Bronchus fibroblast of lung (primary cell): ENCODE measurements around the gene TUBA4B. TPM values are rescaled to one million over a fixed set of nuclear protein-coding genes. Genes with fewer than 3 reads are reported as not detected.

ENCODE experiments used
- total RNA-seq: library from RNA; depleted of rRNA; stranded (reverse); fragments of >200 nt; gene quantifications from 2 replicates; pipeline ENCODE4 v1.2.3, GENCODE V29; 2015

The TUBA4B gene
- not detected in 2 replicates for total RNA-seq

GRCh38 chr2:219252900-219253752 lies at the start of gene TUBA4B:
TSS of gene TUBA4B (plus strand) at chr2:219253243. CDS start at chr2:219253408, 165 bp downstream.

GRCh38 chr2:219206328-219207133 lies 46.5 kb upstream of the TUBA4B start, which contains the start of gene ZFAND2B:
TSS of gene ZFAND2B (plus strand) at chr2:219206782. CDS start at chr2:219206988, 206 bp downstream.

GRCh38 chr2:219218732-219219701 lies 34.0 kb upstream of the TUBA4B start, which contains the start of gene ABCB6:
TSS of gene ABCB6 (minus strand) at chr2:219218958. CDS start at chr2:219218673, 285 bp downstream.

GRCh38 chr2:219229305-219230058 lies 23.6 kb upstream of the TUBA4B start, which contains the start of the genes ANKZF1 and ATG9A:
TSS of gene ANKZF1 (plus strand) at chr2:219229806. CDS start at chr2:219230258, 452 bp downstream.
TSS of gene ATG9A (minus strand) at chr2:219229636. CDS start at chr2:219228024, 1,612 bp downstream.

DNA sequence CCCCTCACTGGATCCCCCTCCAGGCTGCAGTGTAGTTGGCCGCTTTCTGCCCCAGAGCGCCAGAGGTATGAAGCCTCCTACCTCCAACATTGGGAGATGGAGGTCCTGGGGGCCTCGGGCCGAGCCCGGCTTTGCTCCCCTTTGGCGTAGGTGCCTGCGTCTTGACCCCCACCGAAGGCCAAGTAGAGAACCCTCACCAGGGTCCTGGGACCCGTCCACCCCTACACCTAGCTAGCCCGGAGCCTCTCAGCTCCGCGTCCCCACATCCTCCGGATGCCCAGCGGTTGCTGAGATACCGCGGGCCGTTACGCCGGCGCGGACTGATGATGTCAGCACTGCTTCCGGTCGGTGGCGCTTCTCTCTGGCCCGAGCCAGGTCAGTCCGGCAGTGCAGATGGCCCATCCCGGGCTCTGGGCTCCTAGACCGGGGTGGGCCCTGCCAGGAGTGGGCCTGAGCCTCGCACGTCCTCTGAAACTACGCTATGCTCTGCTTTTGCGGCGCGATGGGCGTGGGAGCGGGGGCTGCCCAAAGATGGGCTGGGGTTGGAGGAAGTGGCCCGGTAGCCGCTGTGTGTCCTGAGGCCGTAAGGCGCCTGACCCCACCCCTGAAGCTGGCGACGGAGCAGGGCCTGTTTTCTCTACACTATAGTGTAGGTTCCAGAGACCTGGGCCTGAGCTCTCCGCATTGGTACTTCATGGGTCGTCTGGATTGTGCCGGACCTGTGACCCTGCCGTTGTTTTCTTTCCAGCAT lies 7.7 kb upstream of the TUBA4B start, which contains the start of the genes GLB1L and STK16:
GLB1L (minus strand) TSS at position 297 of the 751 bp plus-strand sequence. CDS start 1,871 bp downstream, outside the sequence.
STK16 (plus strand) TSS at position 332 of the 751 bp plus-strand sequence. CDS start 521 bp downstream, outside the sequence.

DNA sequence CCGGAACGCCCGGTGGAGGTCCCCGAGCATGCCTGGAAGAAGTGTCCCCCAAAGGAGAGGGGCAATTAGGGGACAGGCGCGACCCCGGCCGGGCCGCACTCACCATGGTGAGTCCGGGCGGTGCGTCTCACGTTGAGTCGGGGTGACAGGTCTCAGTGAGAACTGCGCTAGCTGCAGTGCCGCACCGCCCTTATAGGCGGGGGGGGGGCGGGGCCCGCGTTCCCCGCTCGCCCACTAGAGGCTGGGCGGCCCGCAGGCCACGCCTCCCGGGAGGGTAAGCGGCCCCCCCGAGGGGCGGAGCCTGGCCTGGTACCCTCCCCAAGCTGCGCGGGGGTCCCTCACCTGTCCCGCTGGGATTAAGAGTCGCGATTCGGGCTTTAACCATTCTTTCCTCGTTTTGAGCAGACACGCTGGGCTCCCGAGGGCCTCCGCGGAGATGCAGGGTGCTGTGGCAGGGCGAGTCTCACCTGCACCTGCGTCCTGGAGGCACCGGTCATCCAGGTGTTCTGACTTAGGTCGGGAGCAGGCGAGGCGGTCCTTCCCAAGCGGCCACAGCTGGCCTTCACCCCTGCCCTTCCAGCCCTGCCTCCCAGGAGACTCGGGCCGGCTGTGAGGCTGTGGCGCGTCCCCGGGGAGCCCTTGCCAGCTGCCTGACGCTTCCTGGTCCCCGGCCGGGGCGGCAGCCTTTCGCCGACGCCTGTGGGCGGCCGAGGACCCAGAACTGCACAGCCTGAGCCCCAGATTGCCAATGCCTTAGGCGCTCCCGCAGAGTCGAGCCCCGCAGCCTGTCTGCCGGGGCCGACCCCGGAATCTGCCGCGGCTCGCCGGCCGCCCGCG lies 928 bp downstream of the TUBA4B start, which contains the start of gene TUBA4A:
TUBA4A (minus strand) TSS at position 166 of the 837 bp plus-strand sequence; CDS start at position 106, 60 bp downstream.

GRCh38 chr2:219279151-219279915 lies 26.3 kb downstream of the TUBA4B start, which contains the start of gene DNAJB2:
TSS of gene DNAJB2 (plus strand) at chr2:219279366. CDS start at chr2:219279834, 468 bp downstream.

DNA sequence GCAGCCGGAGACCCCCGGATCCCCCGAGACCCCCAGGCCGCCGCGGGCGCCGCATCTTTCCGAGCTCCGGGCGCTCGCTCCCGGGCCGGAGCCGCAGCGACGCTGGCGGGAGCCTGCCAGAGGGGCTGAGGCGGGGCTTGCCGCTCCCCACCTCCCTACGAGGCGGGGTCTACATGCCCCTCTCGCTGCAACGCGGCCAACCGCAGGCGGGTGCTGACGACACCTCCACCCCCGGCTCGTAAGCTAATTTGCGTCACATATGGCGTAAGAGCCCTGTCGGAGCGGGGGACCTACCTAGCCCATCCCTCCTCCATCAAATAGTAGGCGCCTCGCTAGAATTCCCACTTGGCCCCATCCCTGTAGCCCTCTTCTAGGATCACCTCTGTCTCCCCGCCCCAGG lies 56.2 kb downstream of the TUBA4B start, which contains the start of gene PTPRN:
PTPRN (minus strand) TSS at position 124 of the 400 bp plus-strand sequence; CDS start at position 55, 69 bp downstream.

Other genes starting within 250 kb of the TUBA4B start
- not detected in 2 replicates for gene CFAP65, start 211.7 kb upstream of the TUBA4B start, total RNA-seq
- gene IHH, start 192.3 kb upstream of the TUBA4B start, total RNA-seq, result not detected in 2 replicates
- gene NHEJ1, start 92.4 kb upstream of the TUBA4B start, total RNA-seq, result 16.3 and 18.6 TPM in 2 replicates
- 0.45 and 0.50 TPM in 2 replicates for gene SLC23A3, start 83.2 kb upstream of the TUBA4B start, total RNA-seq
- gene CNPPD1, start 76.3 kb upstream of the TUBA4B start, total RNA-seq, result 25.0 and 25.4 TPM in 2 replicates
- gene RETREG2, start 75.0 kb upstream of the TUBA4B start, total RNA-seq, result 34.6 and 41.9 TPM in 2 replicates
- gene ZFAND2B, start 46.5 kb upstream of the TUBA4B start, total RNA-seq, result 28.2 and 31.9 TPM in 2 replicates
- 12.4 and 15.5 TPM in 2 replicates for gene ABCB6, start 34.3 kb upstream of the TUBA4B start, total RNA-seq
- 50.8 and 53.8 TPM in 2 replicates for gene ATG9A, start 23.6 kb upstream of the TUBA4B start, total RNA-seq
- gene ANKZF1, start 23.4 kb upstream of the TUBA4B start, total RNA-seq, result 18.7 and 21.7 TPM in 2 replicates
- 11.4 and 12.9 TPM in 2 replicates for gene GLB1L, start 7.8 kb upstream of the TUBA4B start, total RNA-seq
- 15.9 and 18.8 TPM in 2 replicates for gene STK16, start 7.8 kb upstream of the TUBA4B start, total RNA-seq
- 20.2 and 24.7 TPM in 2 replicates for gene TUBA4A, start 675 bp downstream of the TUBA4B start, total RNA-seq
- gene DNAJB2, start 26.1 kb downstream of the TUBA4B start, total RNA-seq, result 19.8 and 23.7 TPM in 2 replicates
- 7.9 and 9.8 TPM in 2 replicates for gene PTPRN, start 56.2 kb downstream of the TUBA4B start, total RNA-seq
- gene RESP18, start 79.5 kb downstream of the TUBA4B start, total RNA-seq, result not detected in 2 replicates
- 42.2 and 45.6 TPM in 2 replicates for gene DNPEP, start 134.7 kb downstream of the TUBA4B start, total RNA-seq
- 3.0 and 5.0 TPM in 2 replicates for gene DES, start 165.1 kb downstream of the TUBA4B start, total RNA-seq
- 13.2 and 14.0 TPM in 2 replicates for gene SPEG, start 181.6 kb downstream of the TUBA4B start, total RNA-seq
- 57.2 and 64.1 TPM in 2 replicates for gene GMPPA, start 245.6 kb downstream of the TUBA4B start, total RNA-seq